PC-9 (cell line): Measurements from ENCODE around the gene SGCD.

ENCODE experiments used
- CTCF ChIP-seq: fragments of 200-600 bp; sonication (generic); conservative IDR thresholded peaks from 2 replicates; pipeline ENCODE4 v1.6.1; 2017; ENCODE audit warnings: mixed run types, antibody characterized with exemption, mild to moderate bottlenecking, moderate library complexity
- EZH2 ChIP-seq: fragments of 200-600 bp; sonication (generic); IDR thresholded peaks from 2 replicates; pipeline ENCODE4 v1.8.0; 2017; ENCODE audit warnings: antibody characterized with exemption, low read depth

GRCh38 chr5:156330141-156330870 lies 3.3 kb downstream of the SGCD start:
- TF ChIP-seq CTCF (no peak), EZH2 (no peak)
